Forelimb muscle (tissue), 1 donor: ENCODE data around the gene TENM3. TPM values are rescaled to one million over a fixed set of nuclear protein-coding genes. Genes with fewer than 3 reads are reported as not detected.

Experiments
- DNase-seq: peaks from one replicate; pipeline ENCODE4 v3.0.0-alpha.2; 2013; ENCODE audit warnings: low read depth
- polyA plus RNA-seq: library from polyadenylated mRNA; unstranded; fragments of 120-200 nt; gene quantifications from one replicate; pipeline ENCODE4 v1.2.1, GENCODE V29; 2013; ENCODE audit not compliant: insufficient read length

The TENM3 gene
- polyA plus RNA-seq, 1 donor: 15.3 TPM

- no peak for DNase-seq
These were observed 156.9 kb downstream of the TENM3 start for GRCh38 chr4:182400081-182400480.

DNA sequence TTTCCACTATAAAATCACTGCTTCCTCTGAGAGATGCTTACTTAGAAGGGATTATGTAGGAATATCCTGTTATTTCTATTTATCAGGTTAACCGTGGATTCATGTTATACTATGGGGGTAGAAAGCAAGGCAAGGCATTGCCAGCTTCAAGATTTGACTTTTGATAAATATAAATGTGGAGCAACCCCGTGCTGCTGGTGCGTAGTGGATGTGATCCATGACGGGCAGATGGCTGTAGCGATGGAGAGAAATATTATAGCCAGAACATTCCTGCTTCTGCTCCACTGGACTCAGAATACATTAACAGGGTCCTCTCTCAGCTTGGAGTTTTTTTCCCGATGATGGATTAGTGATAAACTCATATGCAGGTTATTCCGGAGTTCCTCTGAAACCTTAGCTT lies 157.6 kb downstream of the TENM3 start:
- DNase-seq: no peak

DNA sequence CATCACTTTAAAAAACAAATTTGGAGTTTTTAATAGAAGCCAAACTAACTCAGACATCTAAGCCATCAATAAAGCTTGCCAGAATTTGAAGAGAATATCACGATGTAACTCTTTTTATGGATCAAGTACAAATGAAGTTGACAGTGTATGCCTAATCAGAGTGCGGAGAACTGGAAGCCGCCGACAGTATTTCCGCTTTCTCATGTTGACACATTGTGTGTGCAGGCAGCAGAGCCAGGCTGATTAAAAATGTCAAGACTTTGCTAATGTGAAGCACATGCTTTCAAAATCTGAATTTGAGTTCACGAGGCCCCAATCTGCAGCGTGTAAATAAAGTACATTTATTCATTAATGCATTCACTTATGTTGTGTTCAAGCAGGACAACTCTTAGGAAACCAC lies 161.2 kb downstream of the TENM3 start:
- DNase-seq: no peak

DNA sequence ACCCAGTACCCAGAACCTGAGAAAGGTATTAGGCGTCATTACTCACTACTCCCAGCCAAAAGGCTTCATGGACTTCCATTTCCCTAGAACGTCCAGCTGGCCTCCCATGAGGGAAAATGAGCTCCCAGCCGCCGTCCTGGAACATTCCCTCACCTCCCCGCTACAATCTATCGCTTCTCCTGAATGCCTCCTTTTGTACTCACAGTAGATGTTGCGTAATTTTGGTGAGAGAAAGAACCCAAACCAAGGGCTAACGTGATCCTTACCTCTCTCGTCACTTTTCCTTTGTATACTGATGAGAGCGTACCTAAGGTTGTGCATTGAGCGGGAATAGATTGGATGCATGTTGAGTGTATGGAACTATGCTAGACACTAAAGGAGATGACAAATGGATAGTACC lies 161.9 kb downstream of the TENM3 start:
- no peak for DNase-seq

GRCh38 chr4:182409271-182409670 lies 166.1 kb downstream of the TENM3 start:
- DNase-seq: no peak

DNA sequence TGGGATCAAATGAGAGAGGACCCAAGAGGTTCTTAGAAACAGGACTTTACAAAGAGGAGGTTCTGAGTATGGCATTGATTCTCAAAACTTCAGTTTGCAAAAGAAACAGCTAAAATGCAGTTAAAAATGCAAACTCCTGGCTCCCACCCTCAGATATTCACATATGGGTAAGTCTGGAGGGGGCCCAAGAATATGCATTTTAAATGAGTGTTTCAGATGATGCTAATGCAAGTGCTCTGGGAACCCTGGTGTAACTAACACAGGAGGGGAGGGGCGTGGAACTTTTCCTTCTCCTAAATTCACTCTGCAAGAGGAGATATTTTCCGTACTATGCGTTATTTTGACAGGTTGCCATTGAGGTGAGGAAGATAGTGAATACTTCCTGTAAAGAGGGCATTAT lies 168.2 kb downstream of the TENM3 start:
- no peak for DNase-seq

DNA sequence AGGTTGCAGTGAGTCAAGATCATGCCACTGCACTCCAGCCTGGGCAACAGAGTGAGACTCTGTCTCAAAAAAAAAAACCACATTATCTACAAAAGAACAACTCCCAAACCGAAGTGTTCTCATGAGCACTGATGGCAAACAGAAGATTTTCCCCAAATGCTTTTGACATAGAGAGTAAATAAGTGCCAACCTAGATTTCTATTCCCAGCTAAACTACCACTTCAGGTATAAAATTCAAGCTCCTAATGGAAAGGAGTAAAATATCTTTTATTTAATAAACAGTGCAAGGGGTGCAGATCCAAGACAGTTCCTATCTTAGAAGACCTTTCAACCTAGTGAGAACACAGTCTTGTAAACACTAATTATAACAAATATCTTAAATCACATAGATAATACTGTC lies 170.3 kb downstream of the TENM3 start:
- DNase-seq: no peak

- no peak for DNase-seq
These were observed 171.9 kb downstream of the TENM3 start for GRCh38 chr4:182415116-182415515.

- DNase-seq: no peak
These were observed 172.9 kb downstream of the TENM3 start for GRCh38 chr4:182416067-182416466.

GRCh38 chr4:182418054-182418734 lies 175.0 kb downstream of the TENM3 start:
- DNase-seq: no peak

- no peak for DNase-seq
These were observed 177.0 kb downstream of the TENM3 start for GRCh38 chr4:182420189-182420588.

- DNase-seq: no peak
These were observed 178.6 kb downstream of the TENM3 start for GRCh38 chr4:182421753-182422152.

- DNase-seq: no peak
These were observed 182.1 kb downstream of the TENM3 start for GRCh38 chr4:182425302-182425701.

GRCh38 chr4:182426901-182427300 lies 183.7 kb downstream of the TENM3 start:
- no peak for DNase-seq

GRCh38 chr4:182427554-182427953 lies 184.4 kb downstream of the TENM3 start:
- DNase-seq: peak; percentile 72

GRCh38 chr4:182429896-182430295 lies 186.7 kb downstream of the TENM3 start:
- no peak for DNase-seq

GRCh38 chr4:182432819-182433218 lies 189.6 kb downstream of the TENM3 start:
- DNase-seq: no peak

DNA sequence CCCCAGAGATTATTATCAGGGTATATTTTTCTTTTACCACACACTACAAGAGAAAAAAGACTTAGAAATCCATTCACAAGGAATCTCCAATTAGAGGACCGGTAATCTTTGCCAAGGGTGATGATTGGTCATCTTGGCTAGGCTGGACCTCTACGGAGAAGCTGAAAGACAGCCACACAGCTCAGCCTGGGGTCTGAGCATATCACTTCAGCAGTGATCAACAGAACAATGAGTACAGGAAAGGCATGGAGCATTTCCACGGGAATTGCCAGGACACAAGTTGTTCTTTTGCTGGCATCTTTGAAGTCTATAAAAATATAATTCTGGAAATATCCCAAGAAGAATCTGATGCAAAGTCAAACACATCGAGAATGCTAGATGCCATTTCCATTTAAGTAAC lies 191.5 kb downstream of the TENM3 start:
- DNase-seq: no peak

- DNase-seq: no peak
These were observed 192.2 kb downstream of the TENM3 start for GRCh38 chr4:182435401-182435800.

GRCh38 chr4:182443070-182443469 lies 199.9 kb downstream of the TENM3 start:
- no peak for DNase-seq

DNA sequence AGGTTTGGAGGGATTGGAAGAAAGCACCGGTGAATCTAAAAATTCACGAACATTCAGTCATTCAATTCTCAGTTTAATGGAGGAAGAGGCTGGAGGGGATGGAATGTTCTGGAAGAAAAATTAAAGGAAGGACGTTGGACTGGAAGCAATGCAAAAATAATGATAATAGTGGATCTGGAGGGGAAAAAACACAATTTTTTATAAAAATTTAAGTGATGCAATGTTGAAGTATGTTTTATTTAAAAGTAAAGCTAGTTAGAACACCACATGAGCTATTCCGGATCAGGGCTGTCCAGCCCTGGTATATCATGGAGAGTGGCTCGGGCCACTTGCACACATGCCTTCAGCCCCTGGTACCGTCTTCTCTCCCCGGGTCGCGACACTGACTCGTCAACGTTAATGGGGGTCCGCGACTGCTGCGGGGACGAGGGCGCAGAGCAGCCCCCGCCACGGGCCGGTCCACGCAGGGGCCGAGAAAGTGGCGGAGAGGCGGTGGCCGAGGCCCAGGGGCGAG lies 204.6 kb downstream of the TENM3 start:
- DNase-seq: no peak

DNA sequence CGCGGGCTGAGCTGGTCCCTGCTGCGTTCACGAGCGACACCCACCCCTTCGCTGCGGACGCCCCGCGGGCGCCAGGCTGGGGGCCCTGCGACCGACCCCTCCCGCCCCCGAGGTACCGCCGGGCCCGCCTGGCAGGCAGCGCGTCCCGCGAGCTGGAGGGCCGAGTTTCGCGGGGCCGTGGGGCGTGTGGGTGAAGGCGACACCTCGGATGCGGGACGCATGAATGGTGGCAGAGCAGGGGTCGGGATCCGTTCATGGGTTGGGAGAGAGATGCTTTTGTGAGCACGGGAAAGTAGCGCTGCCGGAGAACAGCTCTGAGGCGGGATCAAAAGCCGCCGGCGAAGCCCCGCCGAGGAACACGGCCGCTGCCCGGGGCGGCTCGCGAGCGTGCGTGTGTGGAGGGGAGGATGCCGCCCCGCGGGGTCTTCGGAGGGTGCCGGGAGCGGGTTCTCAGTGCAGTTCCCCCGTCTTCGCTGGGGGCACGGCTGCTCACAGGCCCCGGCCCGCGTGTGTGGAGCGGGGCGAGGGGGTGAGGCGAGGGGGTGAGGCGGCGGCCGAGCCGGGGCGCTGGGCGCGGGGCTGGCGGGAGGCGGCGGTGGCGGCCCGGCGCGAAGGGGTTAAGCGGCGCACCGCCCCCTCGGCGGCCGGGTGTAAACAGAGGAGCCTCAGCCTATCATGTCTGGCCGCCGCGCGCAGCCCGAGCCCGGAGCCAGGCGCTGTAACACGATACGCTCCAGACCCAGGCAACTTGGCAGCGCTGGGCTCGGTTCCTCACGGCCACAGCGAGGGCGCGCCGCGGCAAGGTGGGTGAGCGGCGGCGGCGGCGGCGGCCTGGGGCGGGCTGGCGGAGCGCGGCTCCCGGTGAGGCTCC lies 205.3 kb downstream of the TENM3 start:
- DNase-seq: peak; percentile 60
